HEK293 (cell line): ENCODE data around the gene ZNF653.

ENCODE experiments used
- CTCF ChIA-PET: fragments of 350-600 bp; formaldehyde crosslinking; extraction: SDS; loops from one replicate; lab custom pipeline; 2021; ENCODE audit warnings: antibody characterized with exemption; lab: Yijun Ruan, JAX
- POLR2A ChIA-PET: fragments of 300-600 bp; formaldehyde crosslinking; extraction: SDS; loops from one replicate; lab custom pipeline; 2020; ENCODE audit warnings: antibody characterized with exemption, inconsistent platforms; lab: Yijun Ruan, JAX
- H3K27ac ChIP-seq: fragments of 200-500 bp; sonication (Bioruptor generic); 2 replicates; pipeline ENCODE4 v1.5.1; 2014; ENCODE audit warnings: low read depth, low read length, control low read depth, inconsistent platforms; ENCODE audit errors: extremely low read depth
- H3K36me3 ChIP-seq, 2 experiments: fragments of 200-500 bp in 1 of 2; sonication (Bioruptor generic) in 1 of 2; 1 replicate in 1 of 2; 2 replicates in 1 of 2; pipeline ENCODE4 v1.5.1; 2014 to 2017; ENCODE audit warnings: inconsistent platforms in 2 of 2, low read length in 2 of 2; ENCODE audit not compliant: control insufficient read depth in 2 of 2, insufficient read depth in 1 of 2
- H3K4me1 ChIP-seq: fragments of 200-500 bp; sonication (Bioruptor generic); 2 replicates; pipeline ENCODE4 v1.5.1; 2014; ENCODE audit warnings: mild to moderate bottlenecking, low read length, inconsistent platforms; ENCODE audit not compliant: control insufficient read depth, insufficient read depth
- H3K4me3 ChIP-seq: 2 replicates; pipeline ENCODE4 v1.5.1; 2011; ENCODE audit warnings: low read depth, mild to moderate bottlenecking, control low read depth, low read length, moderate library complexity
- H3K9me3 ChIP-seq: fragments of 200-500 bp; sonication (Bioruptor generic); 2 replicates; pipeline ENCODE4 v1.5.1; 2014; ENCODE audit warnings: low read depth, low read length, inconsistent platforms; ENCODE audit not compliant: control insufficient read depth, insufficient read depth
- GLI2 ChIP-seq: fragments of 450-650 bp; formaldehyde crosslinking; IDR thresholded peaks from 2 replicates; pipeline ENCODE4; 2017; ENCODE audit warnings: missing biosample characterization, missing genetic modification characterization, low read depth, borderline replicate concordance
- HOXC10 ChIP-seq: sonication (generic); formaldehyde crosslinking; IDR thresholded peaks from 2 replicates; pipeline ENCODE4 v1.8.1; 2023; ENCODE audit warnings: mild to moderate bottlenecking, missing genetic modification reagents
- KLF8 ChIP-seq: fragments of 450-650 bp; formaldehyde crosslinking; IDR thresholded peaks from 2 replicates; pipeline ENCODE4 v1.5.1; 2016; ENCODE audit warnings: missing biosample characterization, missing genetic modification characterization
- KLF9 ChIP-seq: fragments of 450-650 bp; formaldehyde crosslinking; IDR thresholded peaks from 2 replicates; pipeline ENCODE4 v1.5.1; 2016; ENCODE audit warnings: missing biosample characterization, missing genetic modification characterization, low read depth
- ZNF366 ChIP-seq: fragments of 450-650 bp; formaldehyde crosslinking; conservative IDR thresholded peaks from 2 replicates; pipeline ENCODE4 v1.5.1; 2016; ENCODE audit warnings: missing biosample characterization, missing genetic modification characterization
- ZNF426 ChIP-seq: fragments of 450-650 bp; formaldehyde crosslinking; IDR thresholded peaks from 2 replicates; pipeline ENCODE4 v1.5.1; 2017; ENCODE audit warnings: missing biosample characterization, missing genetic modification characterization, mild to moderate bottlenecking, inconsistent platforms, moderate library complexity
- ZNF521 ChIP-seq: fragments of 450-650 bp; formaldehyde crosslinking; IDR thresholded peaks from 2 replicates; pipeline ENCODE4 v1.5.1; 2017; ENCODE audit warnings: missing biosample characterization, mild to moderate bottlenecking, missing genetic modification characterization
- ZNF768 ChIP-seq: fragments of 450-650 bp; formaldehyde crosslinking; IDR thresholded peaks from 2 replicates; pipeline ENCODE4 v1.5.1; 2018; ENCODE audit warnings: missing biosample characterization, mild to moderate bottlenecking, missing genetic modification characterization
- ZXDB ChIP-seq: fragments of 450-650 bp; formaldehyde crosslinking; IDR thresholded peaks from 2 replicates; pipeline ENCODE4 v1.5.1; 2016; ENCODE audit warnings: missing biosample characterization, missing genetic modification characterization
- TF ChIP-seq, protein P1 (sequence below): fragments of 450-650 bp; formaldehyde crosslinking; IDR thresholded peaks from 2 replicates; pipeline ENCODE4 v1.5.1; 2017; ENCODE audit warnings: missing biosample characterization, mild to moderate bottlenecking, missing genetic modification characterization, moderate library complexity

Gene ZNF653

DNA sequence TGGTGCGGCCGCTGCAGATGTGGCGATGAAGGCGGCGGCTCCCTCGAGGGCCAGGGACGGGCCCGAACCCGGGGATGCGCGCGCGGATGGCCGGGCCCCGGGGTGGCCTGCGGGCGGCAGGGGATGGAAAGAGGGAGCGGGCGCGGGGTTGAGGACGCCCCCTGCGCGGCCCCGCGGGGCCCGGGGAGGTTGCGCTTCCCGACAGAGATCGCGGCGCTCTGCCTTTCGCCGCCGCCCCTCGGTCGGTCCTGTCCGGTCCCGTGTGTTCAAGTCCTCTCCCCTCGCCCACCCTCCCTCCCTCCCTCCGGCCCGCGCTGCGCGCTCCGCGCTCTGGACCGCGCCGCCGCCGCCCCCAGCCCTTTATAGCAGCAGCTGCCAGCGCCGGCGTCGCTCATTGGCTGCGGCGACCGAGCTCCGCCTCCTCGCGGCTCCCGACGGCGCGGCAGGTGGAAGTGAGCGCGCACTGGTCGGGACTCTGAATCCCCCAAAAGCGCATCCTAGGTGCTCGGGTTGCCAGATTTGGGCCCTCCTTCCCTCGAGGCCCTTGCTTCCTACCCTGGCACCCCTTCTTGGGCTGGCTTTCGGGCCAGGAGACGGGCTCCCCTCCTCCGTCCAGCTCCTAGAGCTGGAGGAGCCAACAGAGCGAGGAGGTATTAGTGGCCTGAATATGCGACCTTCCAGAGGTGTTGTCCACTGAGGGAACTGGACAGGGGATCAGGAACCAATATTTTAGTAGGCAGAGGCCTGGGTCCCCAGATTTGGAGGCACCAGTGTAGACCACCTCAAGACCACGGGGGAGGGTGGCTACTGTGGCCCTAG lies 24.7 kb downstream of the ZNF653 start, which contains the start of gene ELAVL3:
ELAVL3 (minus strand) TSS at position 332 of the 819 bp plus-strand sequence. CDS start 438 bp downstream, outside the sequence.
- POLR2A ChIA-PET, result no interaction called here
- Histone ChIP-seq H3K27ac (no peak within 1 kb of the TSS), H3K36me3 (peaks cover 0 to 3% of the 10 kb centered on the region in 2 experiments; a peak in 2 of 3 replicates), H3K4me1 (no peaks in the 10 kb centered on the region), H3K4me3 (no peak within 1 kb of the TSS), H3K9me3 (no peaks in the 10 kb centered on the region)
- CTCF ChIA-PET, result interaction anchor here (0.6 to 3.4 kb wide), 5 partner anchors 9 to 187 kb away, joined by 3 to 42 read pairs (median 4); partner anchors contain the start of gene EPOR
- TF ChIP-seq ZNF366 (tag by site-specific recombination) (no peak), ZXDB (tag by site-specific recombination) (no peak)
- TF ChIP-seq, protein P1, sequence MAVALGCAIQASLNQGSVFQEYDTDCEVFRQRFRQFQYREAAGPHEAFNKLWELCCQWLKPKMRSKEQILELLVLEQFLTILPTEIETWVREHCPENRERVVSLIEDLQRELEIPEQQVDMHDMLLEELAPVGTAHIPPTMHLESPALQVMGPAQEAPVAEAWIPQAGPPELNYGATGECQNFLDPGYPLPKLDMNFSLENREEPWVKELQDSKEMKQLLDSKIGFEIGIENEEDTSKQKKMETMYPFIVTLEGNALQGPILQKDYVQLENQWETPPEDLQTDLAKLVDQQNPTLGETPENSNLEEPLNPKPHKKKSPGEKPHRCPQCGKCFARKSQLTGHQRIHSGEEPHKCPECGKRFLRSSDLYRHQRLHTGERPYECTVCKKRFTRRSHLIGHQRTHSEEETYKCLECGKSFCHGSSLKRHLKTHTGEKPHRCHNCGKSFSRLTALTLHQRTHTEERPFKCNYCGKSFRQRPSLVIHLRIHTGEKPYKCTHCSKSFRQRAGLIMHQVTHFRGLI (tag by site-specific recombination), result no peak

DNA sequence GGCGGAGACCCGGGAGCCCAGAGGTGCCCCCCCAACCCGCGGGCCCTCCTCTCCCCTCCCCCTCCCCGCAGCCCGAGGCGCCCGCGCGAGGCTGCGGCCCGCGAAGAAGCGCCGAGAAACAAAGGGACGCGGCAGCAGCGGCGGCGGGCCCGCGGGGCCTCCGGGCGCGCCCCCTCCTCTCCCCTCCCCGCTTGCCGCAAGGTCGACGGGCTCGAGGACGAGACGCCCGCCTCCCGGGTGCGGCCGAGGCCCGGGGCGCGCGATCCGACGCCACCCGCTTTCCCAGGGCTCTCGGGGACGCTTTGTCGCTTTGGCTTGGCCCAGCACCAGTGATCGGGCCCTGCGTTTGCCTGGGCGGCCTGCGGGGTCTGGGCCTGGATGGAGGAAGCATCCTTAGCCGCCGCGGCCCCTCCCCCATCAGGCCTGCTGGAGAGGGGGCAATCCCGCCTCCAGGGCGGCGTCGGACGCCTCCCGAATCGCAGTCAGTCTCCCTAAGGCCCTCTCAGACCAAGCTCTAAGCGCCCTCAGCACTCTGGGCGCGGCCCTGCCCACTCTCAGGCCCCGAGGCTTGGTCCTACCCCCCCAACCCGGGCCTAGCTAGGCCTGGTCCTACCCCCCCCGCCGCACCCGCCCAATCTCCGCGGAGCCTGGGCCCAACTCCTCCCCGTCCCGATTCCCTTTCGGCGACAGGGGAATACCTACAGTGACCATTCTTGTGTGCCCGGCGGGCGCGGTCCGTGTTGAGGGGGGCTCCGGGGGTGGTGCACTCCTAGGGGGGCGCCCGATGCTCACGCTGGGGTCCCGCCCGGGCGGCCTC lies 25.5 kb downstream of the ZNF653 start:
- POLR2A ChIA-PET, result no interaction called here
- Histone ChIP-seq H3K9me3 (no peaks in the 10 kb centered on the region), H3K4me1 (no peaks in the 10 kb centered on the region), H3K27ac (no peak overlapping the region), H3K4me3 (no peak overlapping the region), H3K36me3 (peaks cover 0 to 3% of the 10 kb centered on the region in 2 experiments; a peak in 2 of 3 replicates)
- CTCF ChIA-PET, result interaction anchor here (0.6 to 3.4 kb wide), 3 partner anchors 97 to 103 kb away, joined by 3 to 42 read pairs (median 5); partner anchors contain the start of gene EPOR
- TF ChIP-seq KLF8 (tag by site-specific recombination) (peak; percentile 57), GLI2 (no peak), ZNF521 (tag by site-specific recombination) (no peak)

DNA sequence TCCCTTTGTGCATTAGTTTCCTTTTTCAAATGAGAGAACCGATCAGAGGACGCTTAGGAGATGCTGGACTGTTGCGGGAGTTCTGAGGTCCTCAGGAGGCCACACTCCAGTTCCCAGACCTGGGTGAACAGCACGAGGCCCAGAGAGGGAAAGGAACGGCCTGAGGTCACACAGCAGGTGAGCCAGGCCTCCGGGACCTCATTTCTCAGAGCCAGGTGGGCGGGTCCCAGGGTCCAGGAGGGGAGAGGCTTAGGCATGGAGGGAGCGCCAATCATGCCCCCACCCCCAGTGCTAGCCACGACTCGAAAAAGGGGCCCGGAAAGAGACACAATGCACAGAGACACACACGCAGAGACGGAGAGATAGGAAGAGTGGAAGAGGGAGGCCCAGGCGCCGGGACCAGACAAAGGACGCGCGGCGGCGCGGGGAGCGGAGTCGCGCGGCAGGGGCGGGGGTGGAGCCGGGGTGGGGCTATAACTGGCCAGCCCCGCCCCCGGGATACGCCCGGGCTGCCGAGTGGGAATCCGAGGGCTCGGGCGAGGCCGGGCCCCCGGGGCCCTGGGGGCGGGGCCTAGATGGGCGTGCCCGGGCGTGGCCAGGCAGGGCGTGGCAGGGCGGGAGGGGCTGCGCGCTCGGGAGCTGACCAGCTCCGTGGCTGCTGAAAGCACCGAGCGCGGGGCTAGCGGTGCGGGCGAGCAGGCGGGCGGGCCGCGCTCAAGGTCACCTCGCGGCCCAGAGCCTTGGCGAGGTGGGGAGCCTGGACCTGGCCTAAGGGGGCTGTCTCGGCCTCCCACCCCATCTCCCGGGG lies 26.3 kb downstream of the ZNF653 start:
- H3K9me3 ChIP-seq, result no peaks in the 10 kb centered on the region
- ChIA-PET POLR2A (no interaction called here), CTCF (interaction anchor here (1.3 kb wide), 1 partner anchor 98 kb away, joined by 5 read pairs; no protein-coding TSS in a partner anchor)
- no peak for TF ChIP-seq HOXC10 (CRISPR knock-in tag)
- peak; percentile 63 for TF ChIP-seq ZNF768 (tag by site-specific recombination)
- TF ChIP-seq ZNF426 (tag by site-specific recombination), result no peak
- peak; percentile 15; the same call in 1 of the 2 replicates for TF ChIP-seq KLF9
- peak; percentile 73; the same call in 1 of the 2 replicates for TF ChIP-seq KLF8 (tag by site-specific recombination)
- peaks cover 0 to 3% of the 10 kb centered on the region in 2 experiments; a peak in 2 of 3 replicates for H3K36me3 ChIP-seq
- no peaks in the 10 kb centered on the region for H3K4me1 ChIP-seq
- H3K4me3 ChIP-seq, result no peak overlapping the region
- no peak overlapping the region for H3K27ac ChIP-seq
